ENCODE measurements around the gene CHD5.
A peak's percentile ranks its signal among the peaks of the same experiment; 100 is the strongest.

CHD5 gene

DNA sequence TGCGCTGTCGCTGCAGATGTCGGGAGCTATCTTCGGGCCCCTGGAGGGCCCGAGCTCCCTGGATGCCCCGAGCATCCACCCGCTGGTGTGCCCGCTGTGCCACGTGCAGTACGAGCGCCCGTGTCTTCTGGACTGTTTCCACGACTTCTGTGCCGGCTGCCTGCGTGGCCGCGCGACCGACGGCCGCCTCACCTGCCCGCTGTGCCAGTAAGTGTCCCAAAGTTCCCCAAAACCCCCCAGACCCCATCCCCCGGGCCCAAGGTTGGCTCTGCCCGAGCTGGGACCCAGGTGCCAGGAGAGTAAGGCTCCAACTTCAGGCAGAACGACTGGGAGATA is 26.4 kb upstream of the CHD5 start:
- DNase-seq (ENCODE audit: low read depth, low spot score): no peak
- TF ChIP-seq FOXP2 (optimal IDR thresholded peaks at IDR 0.05; ENCODE audit: control extremely low read depth, extremely low read length, insufficient read depth) (no peak), EZH2 (IDR thresholded peaks at IDR 0.05) (no peak), POLR2AphosphoS5 (IDR thresholded peaks at IDR 0.05; ENCODE audit: borderline replicate concordance, low read depth, low read length) (no peak)
- no peaks in the 10 kb centered on the region for H3K36me3 ChIP-seq (ENCODE audit: insufficient read depth, low read length)
- no peaks in the 10 kb centered on the region for H3K9me3 ChIP-seq (ENCODE audit: low read depth, low read length)
- no peak overlapping the region for H3K9ac ChIP-seq (ENCODE audit: insufficient read length)
- no peak overlapping the region for H3K4me3 ChIP-seq
- H3K27ac ChIP-seq: no peak overlapping the region

DNA sequence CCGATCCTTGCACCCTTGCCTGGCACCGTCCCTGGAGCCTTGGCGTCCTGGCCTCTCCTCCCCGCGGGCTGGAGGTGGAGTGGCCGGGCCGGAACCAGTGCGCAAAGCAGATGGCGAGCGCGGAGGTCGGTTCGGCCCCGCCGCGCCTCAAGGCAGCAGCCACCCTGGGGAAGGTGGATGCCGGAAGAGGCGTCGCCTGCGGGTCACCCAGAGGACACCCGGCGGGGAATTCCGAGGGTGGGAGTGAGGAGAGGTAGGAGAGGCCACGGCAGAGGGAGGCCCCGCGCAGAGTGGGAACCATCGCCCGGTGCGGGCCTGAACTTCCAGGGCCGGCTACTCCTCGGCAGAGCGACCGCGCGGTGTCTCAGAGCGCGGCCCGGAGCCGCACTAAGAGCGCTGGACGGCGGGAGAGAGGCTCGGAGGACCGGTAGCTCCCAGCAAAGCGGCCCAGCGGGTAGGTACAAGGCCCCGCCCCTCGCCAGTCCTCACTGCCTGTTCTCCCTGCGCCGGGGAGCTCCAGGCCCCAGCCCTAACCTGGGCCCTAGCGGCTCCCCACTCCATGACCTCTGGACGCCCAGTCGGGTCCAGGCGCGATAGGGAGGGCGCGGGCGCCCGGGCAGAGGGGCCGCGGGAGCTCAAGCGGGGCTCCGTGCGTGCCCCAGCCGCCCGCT is 25.9 kb upstream of the CHD5 start, which contains the start of gene RNF207:
TSS of gene RNF207 (plus strand) at position 271 of the 671 bp plus-strand sequence. CDS start 417 bp downstream, outside the sequence.
- no peaks in the 10 kb centered on the region for H3K36me3 ChIP-seq (ENCODE audit: insufficient read depth, low read length)
- no peak within 1 kb of the TSS for H3K9ac ChIP-seq (ENCODE audit: insufficient read length)
- H3K27ac ChIP-seq: no peak within 1 kb of the TSS
- TF ChIP-seq FOXP2 (optimal IDR thresholded peaks at IDR 0.05; ENCODE audit: control extremely low read depth, extremely low read length, insufficient read depth): no peak
- TF ChIP-seq EZH2 (IDR thresholded peaks at IDR 0.05): no peak
- no peak for TF ChIP-seq POLR2AphosphoS5 (IDR thresholded peaks at IDR 0.05; ENCODE audit: borderline replicate concordance, low read depth, low read length)
- no peak within 1 kb of the TSS for H3K4me3 ChIP-seq
- no peak for DNase-seq (ENCODE audit: low read depth, low spot score)
- no peaks in the 10 kb centered on the region for H3K9me3 ChIP-seq (ENCODE audit: low read depth, low read length)

DNA sequence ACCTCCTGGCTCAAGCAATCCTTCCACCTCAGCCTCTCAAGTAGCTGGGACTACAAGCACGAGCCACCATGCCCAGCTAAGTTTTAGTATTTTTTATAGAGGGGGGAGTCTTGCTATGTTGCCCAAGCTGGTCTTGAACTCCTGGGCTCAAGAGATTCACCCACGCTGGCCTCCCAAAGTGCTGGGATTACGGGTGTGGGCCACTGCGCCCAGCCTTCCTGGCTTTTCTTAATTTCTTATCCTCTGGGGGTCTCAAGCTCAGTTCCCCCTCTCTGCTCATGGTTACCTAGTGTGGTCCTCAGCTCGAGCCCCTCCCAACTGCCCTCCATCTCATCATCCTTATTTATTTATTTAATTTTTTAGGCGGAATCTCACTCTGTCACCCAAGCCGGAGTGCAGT is 22.1 kb upstream of the CHD5 start:
- Histone ChIP-seq H3K9ac (ENCODE audit: insufficient read length) (no peak overlapping the region), H3K27ac (no peak overlapping the region), H3K9me3 (ENCODE audit: low read depth, low read length) (no peaks in the 10 kb centered on the region), H3K36me3 (ENCODE audit: insufficient read depth, low read length) (peaks cover 12% of the 10 kb centered on the region), H3K4me3 (no peak overlapping the region)
- no peak for DNase-seq (ENCODE audit: low read depth, low spot score)
- no peak for TF ChIP-seq FOXP2 (optimal IDR thresholded peaks at IDR 0.05; ENCODE audit: control extremely low read depth, extremely low read length, insufficient read depth)
- TF ChIP-seq EZH2 (IDR thresholded peaks at IDR 0.05): no peak
- no peak for TF ChIP-seq POLR2AphosphoS5 (IDR thresholded peaks at IDR 0.05; ENCODE audit: borderline replicate concordance, low read depth, low read length)

- no peaks in the 10 kb centered on the region for H3K9me3 ChIP-seq (ENCODE audit: low read depth, low read length)
- H3K4me3 ChIP-seq: peak overlapping the region; percentile 81
- DNase-seq (ENCODE audit: low read depth, low spot score): no peak
- TF ChIP-seq EZH2 (IDR thresholded peaks at IDR 0.05): no peak
- peak overlapping the region; percentile 99 for H3K9ac ChIP-seq (ENCODE audit: insufficient read length)
- H3K36me3 ChIP-seq (ENCODE audit: insufficient read depth, low read length): peaks cover 28% of the 10 kb centered on the region
- H3K27ac ChIP-seq: peak overlapping the region; percentile 95
Observed at GRCh38 chr1:6200188-6200809, 20.2 kb upstream of the CHD5 start.

GRCh38 chr1:6199298-6200187 is 19.4 kb upstream of the CHD5 start, which contains the start of gene RPL22:
RPL22 (minus strand) TSS chr1:6199595; CDS start chr1:6199573, 22 bp downstream.
- peaks cover 34% of the 10 kb centered on the region for H3K36me3 ChIP-seq (ENCODE audit: insufficient read depth, low read length)
- peak within 1 kb of the TSS; percentile 81 for H3K4me3 ChIP-seq
- peak within 1 kb of the TSS; percentile 99 for H3K9ac ChIP-seq (ENCODE audit: insufficient read length)
- H3K27ac ChIP-seq: peak within 1 kb of the TSS; percentile 95
- peak; percentile 98 for TF ChIP-seq POLR2AphosphoS5 (IDR thresholded peaks at IDR 0.05; ENCODE audit: borderline replicate concordance, low read depth, low read length)
- no peak for TF ChIP-seq EZH2 (IDR thresholded peaks at IDR 0.05)
- TF ChIP-seq FOXP2 (optimal IDR thresholded peaks at IDR 0.05; ENCODE audit: control extremely low read depth, extremely low read length, insufficient read depth): peak; percentile 87
- DNase-seq (ENCODE audit: low read depth, low spot score): peak; percentile 98
- no peaks in the 10 kb centered on the region for H3K9me3 ChIP-seq (ENCODE audit: low read depth, low read length)

- no peak for DNase-seq (ENCODE audit: low read depth, low spot score)
- Histone ChIP-seq H3K9me3 (ENCODE audit: low read depth, low read length) (no peaks in the 10 kb centered on the region), H3K4me3 (peak overlapping the region; percentile 81), H3K9ac (ENCODE audit: insufficient read length) (peak overlapping the region; percentile 99), H3K27ac (peak overlapping the region; percentile 88), H3K36me3 (ENCODE audit: insufficient read depth, low read length) (peaks cover 41% of the 10 kb centered on the region)
- TF ChIP-seq FOXP2 (optimal IDR thresholded peaks at IDR 0.05; ENCODE audit: control extremely low read depth, extremely low read length, insufficient read depth) (no peak), POLR2AphosphoS5 (IDR thresholded peaks at IDR 0.05; ENCODE audit: borderline replicate concordance, low read depth, low read length) (no peak), EZH2 (IDR thresholded peaks at IDR 0.05) (no peak)
Observed at GRCh38 chr1:6198646-6199297, 18.7 kb upstream of the CHD5 start.

DNA sequence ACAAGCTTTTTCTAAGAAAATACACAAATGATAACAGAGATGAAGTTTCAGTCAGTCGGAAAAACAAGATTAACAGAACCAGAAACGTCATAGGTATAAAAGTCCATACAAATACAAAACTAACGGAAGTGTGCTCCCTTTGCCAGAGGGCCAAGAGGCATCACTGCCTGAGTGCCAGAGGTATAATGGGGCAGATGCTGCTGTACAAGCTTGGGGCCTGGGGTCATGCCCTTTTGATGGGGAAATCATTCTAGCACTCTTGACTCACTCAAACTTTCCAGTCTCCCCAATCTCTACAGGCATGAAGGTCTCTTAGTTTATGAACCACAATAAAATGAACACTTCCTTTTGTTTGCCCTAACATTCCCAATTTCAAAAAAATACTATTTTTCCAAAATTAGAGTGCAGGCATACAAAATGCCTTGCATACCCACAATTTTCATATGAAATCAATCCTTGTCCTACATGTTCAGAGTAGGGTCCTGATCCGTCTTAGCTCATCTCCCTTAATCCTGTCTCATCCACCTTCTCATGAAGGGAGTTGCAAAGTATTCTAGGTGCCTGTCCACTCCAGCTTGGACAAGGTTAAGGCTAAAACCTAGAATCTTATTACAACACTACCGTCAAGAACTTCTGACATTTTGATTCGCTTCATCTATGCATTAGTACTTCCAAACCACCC is 17.8 kb upstream of the CHD5 start:
- TF ChIP-seq FOXP2 (optimal IDR thresholded peaks at IDR 0.05; ENCODE audit: control extremely low read depth, extremely low read length, insufficient read depth) (no peak), EZH2 (IDR thresholded peaks at IDR 0.05) (no peak), POLR2AphosphoS5 (IDR thresholded peaks at IDR 0.05; ENCODE audit: borderline replicate concordance, low read depth, low read length) (no peak)
- peaks cover 50% of the 10 kb centered on the region for H3K36me3 ChIP-seq (ENCODE audit: insufficient read depth, low read length)

More for the DNA sequence above, 17.8 kb upstream of the CHD5 start:
- Histone ChIP-seq H3K4me3 (peak overlapping the region; percentile 81), H3K27ac (peak overlapping the region; percentile 88; the same call in 1 of the 2 replicates), H3K9me3 (ENCODE audit: low read depth, low read length) (no peaks in the 10 kb centered on the region), H3K9ac (ENCODE audit: insufficient read length) (peak overlapping the region; percentile 99)
- DNase-seq (ENCODE audit: low read depth, low spot score): no peak
